HFFc6 (cell line): ENCODE results near the gene SDC3. TPM values are rescaled to one million over a fixed set of nuclear protein-coding genes. Genes with fewer than 3 reads are reported as not detected.

ENCODE experiments used
- DNase-seq: peaks from one replicate; pipeline ENCODE4 v3.0.0-alpha.2; 2018
- H3K27ac Mint-ChIP-seq: 2 replicates; pipeline ENCODE4 v1.8.0; 2020; ENCODE audit warnings: mild to moderate bottlenecking, mixed read lengths
- H3K27me3 Mint-ChIP-seq: 2 replicates; pipeline ENCODE4 v1.8.0; 2021; ENCODE audit warnings: mild to moderate bottlenecking, moderate library complexity, mixed read lengths; ENCODE audit not compliant: insufficient read depth
- H3K36me3 Mint-ChIP-seq: 2 replicates; pipeline ENCODE4 v1.8.0; 2021; ENCODE audit warnings: low read depth, mixed read lengths
- H3K4me1 Mint-ChIP-seq: 2 replicates; pipeline ENCODE4 v1.8.0; 2020; ENCODE audit warnings: low read depth, mixed read lengths
- H3K4me3 Mint-ChIP-seq: 2 replicates; pipeline ENCODE4 v1.8.0; 2020; ENCODE audit warnings: mild to moderate bottlenecking, moderate library complexity, mixed read lengths
- H3K9me3 Mint-ChIP-seq: 2 replicates; pipeline ENCODE4 v1.8.0; 2020; ENCODE audit warnings: mild to moderate bottlenecking, mixed read lengths
- total RNA-seq, 6 experiments: library from RNA; stranded (reverse); fragmentation: NEBNext Ultra II Directional; extraction: Animal tissue kit (Norgen Biotek cat#: 25700); gene quantifications; 2 replicates in 1 of 6; 3 replicates in 5 of 6; pipeline ENCODE4 v1.2.3, GENCODE V29; 2021
- TF ChIP-seq, protein P1 (sequence below): fragments of 200-600 bp; sonication (generic); IDR thresholded peaks from 2 replicates; pipeline ENCODE4 v1.5.0; 2021; ENCODE audit warnings: antibody characterized with exemption, mild to moderate bottlenecking

SDC3 gene
- total RNA-seq, 6 experiments from 2014 or later = 50.9 to 60.5 (median 56.7) TPM

DNA sequence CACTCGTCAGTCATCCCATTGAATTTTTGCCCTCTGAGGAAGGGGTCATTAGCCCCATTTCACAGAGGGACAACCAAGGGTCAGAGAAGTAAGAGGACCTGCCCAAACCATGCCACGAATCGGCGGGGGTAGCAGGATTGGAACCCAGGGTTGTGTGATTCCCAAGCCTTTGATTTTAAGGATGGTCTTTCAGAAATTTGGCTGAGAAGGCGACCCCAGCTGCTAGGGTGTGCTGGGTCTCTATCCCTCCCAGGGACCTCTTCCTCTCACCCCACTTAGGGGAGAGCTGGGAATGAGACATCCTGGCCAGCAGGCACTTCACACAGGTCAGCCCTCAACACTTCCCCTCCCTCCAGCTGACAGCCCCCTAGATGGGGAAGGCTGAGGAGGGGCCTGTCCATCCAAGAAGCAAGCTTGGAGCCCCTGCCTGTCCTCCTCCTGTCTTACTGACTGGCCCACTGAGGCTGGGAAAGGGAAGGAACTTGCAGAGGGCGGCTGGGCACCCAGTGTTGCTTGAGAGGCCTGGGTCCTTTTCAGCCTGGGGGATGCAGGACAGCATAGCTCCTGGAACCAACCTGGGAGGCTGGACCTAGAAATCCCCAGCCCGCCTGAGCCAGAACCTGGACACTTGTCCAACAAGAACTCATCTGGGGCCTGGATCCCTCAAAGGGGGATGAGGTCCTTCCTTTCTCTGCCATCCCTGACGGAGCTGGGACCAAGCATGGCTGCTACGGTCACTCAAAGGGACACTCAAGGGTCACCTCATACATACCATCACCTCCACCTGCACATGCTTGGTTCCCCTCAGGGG, 1.7 kb downstream of the SDC3 start:
- peaks cover 1% of the 10 kb centered on the region; the same call in 1 of the 2 replicates for H3K27me3 Mint-ChIP-seq
- peak overlapping the region; percentile 91 for H3K4me3 Mint-ChIP-seq
- H3K4me1 Mint-ChIP-seq = peaks cover 56% of the 10 kb centered on the region
- no peak for DNase-seq
- TF ChIP-seq, protein P1, sequence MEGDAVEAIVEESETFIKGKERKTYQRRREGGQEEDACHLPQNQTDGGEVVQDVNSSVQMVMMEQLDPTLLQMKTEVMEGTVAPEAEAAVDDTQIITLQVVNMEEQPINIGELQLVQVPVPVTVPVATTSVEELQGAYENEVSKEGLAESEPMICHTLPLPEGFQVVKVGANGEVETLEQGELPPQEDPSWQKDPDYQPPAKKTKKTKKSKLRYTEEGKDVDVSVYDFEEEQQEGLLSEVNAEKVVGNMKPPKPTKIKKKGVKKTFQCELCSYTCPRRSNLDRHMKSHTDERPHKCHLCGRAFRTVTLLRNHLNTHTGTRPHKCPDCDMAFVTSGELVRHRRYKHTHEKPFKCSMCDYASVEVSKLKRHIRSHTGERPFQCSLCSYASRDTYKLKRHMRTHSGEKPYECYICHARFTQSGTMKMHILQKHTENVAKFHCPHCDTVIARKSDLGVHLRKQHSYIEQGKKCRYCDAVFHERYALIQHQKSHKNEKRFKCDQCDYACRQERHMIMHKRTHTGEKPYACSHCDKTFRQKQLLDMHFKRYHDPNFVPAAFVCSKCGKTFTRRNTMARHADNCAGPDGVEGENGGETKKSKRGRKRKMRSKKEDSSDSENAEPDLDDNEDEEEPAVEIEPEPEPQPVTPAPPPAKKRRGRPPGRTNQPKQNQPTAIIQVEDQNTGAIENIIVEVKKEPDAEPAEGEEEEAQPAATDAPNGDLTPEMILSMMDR = no peak
- no peaks in the 10 kb centered on the region for H3K9me3 Mint-ChIP-seq
- H3K27ac Mint-ChIP-seq = peak overlapping the region; percentile 62; the same call in 1 of the 2 replicates
- H3K36me3 Mint-ChIP-seq = no peaks in the 10 kb centered on the region

DNA sequence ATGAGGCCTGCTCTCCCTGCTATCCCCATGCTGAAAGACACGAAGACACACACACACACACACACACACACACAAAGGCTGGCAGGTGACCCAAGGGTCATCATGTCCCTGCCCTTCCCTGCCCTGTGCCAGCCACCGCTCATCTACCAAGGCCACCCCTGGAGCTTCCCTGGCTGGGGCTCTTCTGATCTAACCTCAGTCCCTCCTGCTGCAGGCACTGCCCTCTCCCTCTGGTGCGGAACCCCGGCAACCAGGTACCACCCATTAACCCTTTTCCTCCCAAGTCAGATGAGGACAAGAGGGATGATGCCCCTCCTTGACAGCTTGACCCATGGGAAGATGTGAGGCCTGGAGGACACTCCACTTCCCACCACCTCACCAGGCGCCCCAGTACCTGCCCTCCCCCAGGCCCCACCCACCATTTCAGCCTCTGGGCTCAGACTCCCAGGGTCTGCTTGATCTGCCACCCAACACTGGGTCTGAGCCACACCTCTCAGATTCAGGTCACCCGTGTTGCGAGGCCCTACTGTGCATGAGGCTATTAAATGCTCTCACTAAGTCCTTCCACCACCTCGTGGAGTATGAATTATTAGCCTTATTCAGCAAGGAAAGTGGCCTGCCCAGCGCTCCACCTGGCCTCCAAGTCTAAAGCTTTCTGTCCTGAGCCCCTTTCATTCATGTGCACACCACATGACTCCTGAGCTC, 2.5 kb downstream of the SDC3 start:
- H3K4me1 Mint-ChIP-seq = peaks cover 61% of the 10 kb centered on the region
- no peak overlapping the region for H3K27ac Mint-ChIP-seq
- H3K36me3 Mint-ChIP-seq = no peaks in the 10 kb centered on the region
- TF ChIP-seq, protein P1 = no peak
- H3K4me3 Mint-ChIP-seq = no peak overlapping the region
- no peaks in the 10 kb centered on the region for H3K9me3 Mint-ChIP-seq
- DNase-seq = no peak
- peaks cover 1% of the 10 kb centered on the region; the same call in 1 of the 2 replicates for H3K27me3 Mint-ChIP-seq

DNA sequence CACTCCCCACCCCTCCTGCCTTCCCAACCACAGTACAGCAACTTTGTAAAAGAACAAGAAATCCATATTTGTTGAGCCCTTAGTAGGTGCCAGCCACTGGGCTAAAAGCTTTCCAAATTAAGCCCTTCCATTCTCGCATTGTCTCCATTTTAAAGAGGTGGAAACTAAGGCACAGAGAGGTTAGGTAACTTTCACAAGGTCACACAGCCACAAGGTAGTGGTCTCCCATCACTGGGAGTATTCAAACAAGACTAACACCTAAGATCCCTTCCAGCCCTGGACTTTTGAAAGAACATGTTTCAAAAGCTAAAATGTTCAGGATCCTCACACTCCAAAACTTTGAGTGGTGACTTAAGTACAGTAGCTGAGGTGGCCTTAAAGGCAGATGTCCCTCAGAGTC, 3.2 kb downstream of the SDC3 start:
- DNase-seq = no peak
- Mint-ChIP-seq H3K27me3 (peaks cover 1% of the 10 kb centered on the region; the same call in 1 of the 2 replicates), H3K4me3 (no peak overlapping the region), H3K36me3 (no peaks in the 10 kb centered on the region), H3K4me1 (peaks cover 54% of the 10 kb centered on the region), H3K27ac (no peak overlapping the region), H3K9me3 (no peaks in the 10 kb centered on the region)
- TF ChIP-seq, protein P1 = no peak

DNA sequence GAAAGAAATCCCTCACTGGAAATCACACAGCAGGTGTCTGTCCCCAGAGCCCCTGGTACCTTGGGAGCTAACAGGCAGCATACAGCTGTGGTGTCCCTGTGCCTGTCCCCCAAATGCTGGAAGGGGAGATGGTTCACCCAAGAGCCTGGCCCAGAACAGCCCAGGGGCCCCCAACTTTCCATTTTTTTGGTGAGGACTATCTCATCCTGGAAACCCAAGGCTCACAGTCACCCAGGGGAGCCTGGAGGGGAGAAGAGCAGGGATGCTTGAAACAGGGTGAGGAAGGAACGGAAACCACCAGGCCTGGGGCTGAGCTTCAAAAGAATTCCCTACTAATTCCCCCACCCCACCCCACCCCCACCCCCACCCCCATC, 3.6 kb downstream of the SDC3 start:
- peaks cover 53% of the 10 kb centered on the region for H3K4me1 Mint-ChIP-seq
- TF ChIP-seq, protein P1 = no peak
- no peaks in the 10 kb centered on the region for H3K9me3 Mint-ChIP-seq
- H3K36me3 Mint-ChIP-seq = no peaks in the 10 kb centered on the region
- H3K27me3 Mint-ChIP-seq = peaks cover 1% of the 10 kb centered on the region; the same call in 1 of the 2 replicates
- no peak overlapping the region for H3K27ac Mint-ChIP-seq
- no peak for DNase-seq
- H3K4me3 Mint-ChIP-seq = no peak overlapping the region

DNA sequence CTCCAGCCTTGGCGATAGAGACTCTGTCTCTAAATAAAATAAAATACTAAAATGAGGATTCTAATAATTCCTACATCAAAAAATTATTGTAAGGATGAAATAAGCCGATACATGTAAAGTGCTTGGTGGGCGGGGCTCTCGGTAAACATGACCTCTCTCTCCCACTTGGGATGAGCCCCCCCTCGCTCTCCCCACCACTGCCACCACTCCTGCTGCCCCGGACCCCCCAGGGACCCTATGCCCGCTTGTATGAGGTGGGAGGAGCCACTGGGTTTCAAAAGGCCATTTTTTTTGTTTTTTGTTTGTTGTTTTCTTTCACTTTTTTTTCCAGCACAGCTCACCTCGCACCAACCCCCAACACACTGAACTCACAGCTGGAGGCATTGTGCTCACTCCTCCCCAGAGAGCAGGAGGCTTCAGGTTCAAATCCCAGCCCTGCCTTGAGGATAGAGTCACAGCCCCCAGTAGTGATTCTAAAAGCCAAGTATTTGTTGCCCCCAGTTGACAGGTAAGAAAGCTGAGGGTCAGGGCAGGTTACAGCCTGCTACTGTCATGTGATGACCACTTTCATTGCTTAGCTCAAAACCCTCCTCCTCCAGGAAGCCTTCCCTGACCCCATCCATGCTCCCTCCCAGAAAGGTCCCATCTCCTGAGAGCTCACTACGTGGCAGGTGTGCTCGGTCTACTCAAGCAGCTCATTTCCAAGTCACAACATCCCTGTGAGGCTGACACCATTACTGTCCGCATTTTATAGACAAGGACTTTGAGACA, 4.2 kb downstream of the SDC3 start:
- H3K36me3 Mint-ChIP-seq = no peaks in the 10 kb centered on the region
- DNase-seq = no peak
- TF ChIP-seq, protein P1 = no peak
- H3K9me3 Mint-ChIP-seq = no peaks in the 10 kb centered on the region
- H3K27me3 Mint-ChIP-seq = peaks cover 1% of the 10 kb centered on the region; the same call in 1 of the 2 replicates
- peaks cover 53% of the 10 kb centered on the region for H3K4me1 Mint-ChIP-seq
- no peak overlapping the region for H3K4me3 Mint-ChIP-seq
- no peak overlapping the region for H3K27ac Mint-ChIP-seq
